Heart left ventricle (tissue), 16 donors: ENCODE results near the gene PTTG1IP. TPM values are rescaled to one million over a fixed set of nuclear protein-coding genes. Genes with fewer than 3 reads are reported as not detected.

Experiments used
- ATAC-seq, 4 donors: fragments of 200-7000 bp; cut with Tn5 transposase; one replicate each; pipeline ENCODE4 v1.9.1; 2020 to 2022; ENCODE audit warnings: moderate library complexity in 4 of 4, mild to moderate bottlenecking in 3 of 4, moderate number of reproducible peaks in 1 of 4
- DNase-seq, 5 donors: peaks; one replicate each; pipeline ENCODE4 v3.0.0-alpha.2; 2020
- H3K27ac ChIP-seq, 12 donors: fragments of 200-600 bp; sonication (generic) in 4 of 12; one replicate each; pipeline versions ENCODE4 v1.5.0 to v1.8.0; 2016 to 2022; ENCODE audit warnings: mild to moderate bottlenecking in 2 of 12
- H3K27me3 ChIP-seq, 9 donors: fragments of 200-600 bp; sonication (generic) in 2 of 9; one replicate each; pipeline versions ENCODE4 v1.5.1 to v1.8.0; 2016 to 2022; ENCODE audit warnings: mild to moderate bottlenecking in 3 of 9
- H3K36me3 ChIP-seq, 9 donors: fragments of 200-600 bp; sonication (generic) in 2 of 9; one replicate each; pipeline versions ENCODE4 v1.5.0 to v1.8.0; 2018 to 2022; ENCODE audit warnings: mild to moderate bottlenecking in 2 of 9
- H3K4me1 ChIP-seq, 12 donors: fragments of 200-600 bp; sonication (generic) in 4 of 12; one replicate each; pipeline versions ENCODE4 v1.5.0 to v1.8.0; 2016 to 2022; ENCODE audit warnings: mild to moderate bottlenecking in 3 of 12
- H3K4me3 ChIP-seq, 12 donors: fragments of 200-600 bp; sonication (generic) in 4 of 12; one replicate each; pipeline versions ENCODE4 v1.5.0 to v1.8.0; 2017 to 2022; ENCODE audit warnings: mild to moderate bottlenecking in 9 of 12, moderate library complexity in 4 of 12
- H3K9me3 ChIP-seq, 12 donors: fragments of 200-600 bp; sonication (generic) in 4 of 12; one replicate each; pipeline versions ENCODE4 v1.5.0 to v1.8.0; 2016 to 2022; ENCODE audit warnings: mild to moderate bottlenecking in 1 of 12
- POLR2A ChIP-seq, 2 donors: fragments of 450-650 bp; IDR thresholded peaks; one replicate each; pipeline ENCODE4 v1.6.1; 2017; ENCODE audit warnings: antibody characterized with exemption in 2 of 2, mild to moderate bottlenecking in 2 of 2, moderate library complexity in 2 of 2
- WGBS, 4 donors: extraction: QIAGEN DNeasy Blood & Tissue Kit in 2 of 4; methylation state at CpG; one replicate each; pipeline versions ENCODE4 v1.1.5 to v1.1.7; 2013 to 2018; 5-methylcytosine and 5-hydroxymethylcytosine counted together
- intact Hi-C, 10 donors: fragments of 100-400 bp; cut with DNase I; formaldehyde crosslinking; loops; one replicate each; pipeline versions ENCODE4 v1.11.1 to v1.14.2; 2022
- polyA plus RNA-seq, 2 donors: library from polyadenylated mRNA; stranded (reverse); fragments of 200-250 nt; gene quantifications; one replicate each; pipeline ENCODE4 v1.2.3, GENCODE V29; 2013
- total RNA-seq, 9 donors: library from RNA; depleted of rRNA in 2 of 9; stranded (reverse); fragments of >200 nt in 2 of 9; fragmentation: NEBNext Ultra II Directional in 3 of 9; extraction: Animal tissue kit (Norgen Biotek cat#: 25700) in 3 of 9; gene quantifications; one replicate each; pipeline versions ENCODE4 v1.1.0 to v1.2.4, GENCODE V29; 2016 to 2023
- TF ChIP-seq, protein P1 (sequence below), 12 donors: fragments of 200-600 bp; sonication (generic) in 4 of 12; IDR thresholded peaks; one replicate each; pipeline versions ENCODE4 v1.5.0 to v1.8.0; 2018 to 2022; ENCODE audit warnings: antibody characterized with exemption in 12 of 12, mild to moderate bottlenecking in 5 of 12
- donor health status: ischemic (EF 13 %, LVEDD 7.1; RV severe dilation, severe dysfunction).
- donor health status: healthy with polysubstance abuse.
- donor health status: DM: no; HTN: yes; CAD: no.
- donor health status: DM: no; HTN: no; CAD: no.
- donor health status: ischemic (EF 25% LVEDD 6.9; RV normal size, moderate dysfunction).
- donor health status: ischemic (EF 25% LVEDD 5.7; RV mildly dilated, moderate dysfunction).
- donor health status: healthy.
- donor health status: DM: yes; HTN: yes; CAD: no.
- donor health status: ischemic (EF 35%, LVEDD 5.7; RV mildly dilated, moderate dysfunction).
- donor health status: nonischemic (EF 11% LVEDD 7.7; RV severe dilation, severe dysfunction).
- donor health status: DM: yes; HTN: yes; CAD: no.
- donor health status: PGD.
- donor health status: ischemic (EF 29% LVEDD 5.4; RV normal size, mild dysfunction).
- donor health status: nonischemic (EF 23%, LVEDD 6.1; RV moderate dilation, normal function).

Gene PTTG1IP
- total and polyA plus RNA-seq, 11 donors = 126 to 319 (median 172) TPM

- intact Hi-C loops = loop anchor here in 9 of 10 donors (2.0 to 10.0 kb wide), 10 partner anchors 73 to 495 kb away; partner anchors contain the start of genes PTTG1IP (in 6 of the 9) and PFKL (in 1 of the 9)
- Histone ChIP-seq H3K4me1 (peaks cover 0 to 39% (median 23%) of the 10 kb centered on the region in 12 donors), H3K9me3 (no peaks in the 10 kb centered on the region), H3K4me3 (peak overlapping the region in 1 of 12 donors; percentile 84), H3K27me3 (no peaks in the 10 kb centered on the region), H3K36me3 (peaks cover 0 to 41% (median 24%) of the 10 kb centered on the region in 9 donors), H3K27ac (no peak overlapping the region)
- DNase-seq = no peak
- TF ChIP-seq, protein P1, sequence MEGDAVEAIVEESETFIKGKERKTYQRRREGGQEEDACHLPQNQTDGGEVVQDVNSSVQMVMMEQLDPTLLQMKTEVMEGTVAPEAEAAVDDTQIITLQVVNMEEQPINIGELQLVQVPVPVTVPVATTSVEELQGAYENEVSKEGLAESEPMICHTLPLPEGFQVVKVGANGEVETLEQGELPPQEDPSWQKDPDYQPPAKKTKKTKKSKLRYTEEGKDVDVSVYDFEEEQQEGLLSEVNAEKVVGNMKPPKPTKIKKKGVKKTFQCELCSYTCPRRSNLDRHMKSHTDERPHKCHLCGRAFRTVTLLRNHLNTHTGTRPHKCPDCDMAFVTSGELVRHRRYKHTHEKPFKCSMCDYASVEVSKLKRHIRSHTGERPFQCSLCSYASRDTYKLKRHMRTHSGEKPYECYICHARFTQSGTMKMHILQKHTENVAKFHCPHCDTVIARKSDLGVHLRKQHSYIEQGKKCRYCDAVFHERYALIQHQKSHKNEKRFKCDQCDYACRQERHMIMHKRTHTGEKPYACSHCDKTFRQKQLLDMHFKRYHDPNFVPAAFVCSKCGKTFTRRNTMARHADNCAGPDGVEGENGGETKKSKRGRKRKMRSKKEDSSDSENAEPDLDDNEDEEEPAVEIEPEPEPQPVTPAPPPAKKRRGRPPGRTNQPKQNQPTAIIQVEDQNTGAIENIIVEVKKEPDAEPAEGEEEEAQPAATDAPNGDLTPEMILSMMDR (IDR thresholded peaks at IDR 0.05) = no peak
- TF ChIP-seq POLR2A (IDR thresholded peaks at IDR 0.05) = no peak
- 54 to 64% (median 55%) methylated on average over 1 of the region's 1 CpG for WGBS, 4 donors
- ATAC-seq = no peak
Measured at GRCh38 chr21:44799646-44800045, 73.8 kb downstream of the PTTG1IP start.

Other genes starting within 250 kb of the PTTG1IP start
- gene KRTAP10-9, start 246.6 kb downstream of the PTTG1IP start, total RNA-seq = not detected
- gene KRTAP10-9, start 246.6 kb downstream of the PTTG1IP start, polyA plus RNA-seq = not detected
- gene KRTAP10-10, start 236.3 kb downstream of the PTTG1IP start, total RNA-seq = not detected
- not detected for gene KRTAP10-10, start 236.3 kb downstream of the PTTG1IP start, polyA plus RNA-seq
- not detected for gene KRTAP10-11, start 227.3 kb downstream of the PTTG1IP start, total RNA-seq
- gene KRTAP10-11, start 227.3 kb downstream of the PTTG1IP start, polyA plus RNA-seq = not detected
- gene KRTAP12-4, start 219.0 kb downstream of the PTTG1IP start, total RNA-seq = not detected
- gene KRTAP12-4, start 219.0 kb downstream of the PTTG1IP start, polyA plus RNA-seq = not detected
- gene KRTAP12-3, start 215.8 kb downstream of the PTTG1IP start, total RNA-seq = not detected
- gene KRTAP12-3, start 215.8 kb downstream of the PTTG1IP start, polyA plus RNA-seq = not detected
- gene KRTAP12-2, start 206.8 kb downstream of the PTTG1IP start, total RNA-seq = not detected
- gene KRTAP12-2, start 206.8 kb downstream of the PTTG1IP start, polyA plus RNA-seq = not detected
- gene KRTAP12-1, start 191.5 kb downstream of the PTTG1IP start, total RNA-seq = not detected
- not detected for gene KRTAP12-1, start 191.5 kb downstream of the PTTG1IP start, polyA plus RNA-seq
- not detected for gene KRTAP10-12, start 176.5 kb downstream of the PTTG1IP start, total RNA-seq
- gene KRTAP10-12, start 176.5 kb downstream of the PTTG1IP start, polyA plus RNA-seq = not detected
- gene TSPEAR, start 162.1 kb downstream of the PTTG1IP start, total RNA-seq = 1 to 10 TPM in 3 of 9 donors, under 1 TPM in 4, not detected in 2; 0.07 to 2.5 (median 0.71) TPM
- 1 to 10 TPM in 1 of 2 donors, under 1 TPM in 1; 0.01 to 2.6 TPM for gene TSPEAR, start 162.1 kb downstream of the PTTG1IP start, polyA plus RNA-seq
- 10 to 100 TPM; 57.4 to 84.4 (median 71.4) TPM for gene UBE2G2, start 71.9 kb downstream of the PTTG1IP start, total RNA-seq
- 10 to 100 TPM; 44.3 to 60.0 TPM for gene UBE2G2, start 71.9 kb downstream of the PTTG1IP start, polyA plus RNA-seq
- 10 to 100 TPM; 68.2 to 83.0 (median 78.1) TPM for gene SUMO3, start 55.6 kb downstream of the PTTG1IP start, total RNA-seq
- gene SUMO3, start 55.6 kb downstream of the PTTG1IP start, polyA plus RNA-seq = 100 to 1,000 TPM in 1 of 2 donors, 10 to 100 TPM in 1; 22.0 to 108 TPM
- 100 to 1,000 TPM in 2 of 9 donors, 10 to 100 TPM in 5, 1 to 10 TPM in 2; 7.4 to 253 (median 27.7) TPM for gene ITGB2, start 47.2 kb upstream of the PTTG1IP start, total RNA-seq
- 10 to 100 TPM in 1 of 2 donors, 1 to 10 TPM in 1; 6.1 to 12.3 TPM for gene ITGB2, start 47.2 kb upstream of the PTTG1IP start, polyA plus RNA-seq
- gene SLX9, start 66.3 kb upstream of the PTTG1IP start, total RNA-seq = 10 to 100 TPM; 38.5 to 53.1 (median 47.1) TPM
- gene SLX9, start 66.3 kb upstream of the PTTG1IP start, polyA plus RNA-seq = 10 to 100 TPM; 63.8 to 77.8 TPM
- 10 to 100 TPM in 8 of 9 donors, 1 to 10 TPM in 1; 6.9 to 16.3 (median 12.1) TPM for gene ADARB1, start 200.9 kb upstream of the PTTG1IP start, total RNA-seq
- 10 to 100 TPM in 1 of 2 donors, 1 to 10 TPM in 1; 8.9 to 11.5 TPM for gene ADARB1, start 200.9 kb upstream of the PTTG1IP start, polyA plus RNA-seq